ENCODE measurements around the gene STAT4.

STAT4 gene

DNA sequence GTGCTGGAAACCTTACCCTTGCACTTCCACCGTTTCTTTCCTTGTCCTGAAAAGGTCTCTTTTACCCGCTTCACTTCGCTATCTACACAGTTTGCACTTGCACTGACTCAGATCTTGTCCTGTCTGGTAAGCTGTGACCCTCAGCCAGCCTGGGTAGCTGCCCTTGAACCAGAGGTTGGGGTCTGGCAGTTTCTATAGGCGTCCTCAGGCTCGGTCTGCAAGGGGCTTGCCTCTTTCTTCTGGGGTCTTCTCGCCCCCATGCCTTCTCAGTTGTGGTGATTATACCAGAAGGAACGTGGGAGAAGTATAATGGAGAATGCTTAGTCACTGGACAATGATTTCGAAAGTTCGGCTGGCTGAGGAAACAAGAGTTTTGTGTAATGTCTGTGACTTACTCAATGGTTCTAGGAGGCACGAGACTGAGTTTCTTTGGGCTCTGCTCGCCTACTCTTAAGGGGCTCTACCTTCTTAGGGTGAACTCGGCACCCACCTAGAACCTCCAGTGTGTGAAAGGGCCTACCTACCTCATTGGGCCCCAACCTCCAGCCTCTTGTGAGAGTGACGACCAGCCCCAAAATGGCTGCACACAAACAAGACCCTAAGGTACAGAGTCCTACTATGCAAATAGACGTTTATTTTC lies 129.9 kb downstream of the STAT4 start:
- ChIA-PET POLR2A (ENCODE audit: low non-redundant PET) (no interaction called here), CTCF (no interaction called here)
- H3K27ac ChIP-seq, result peak overlapping the region; percentile 94
- TF ChIP-seq, protein P1, sequence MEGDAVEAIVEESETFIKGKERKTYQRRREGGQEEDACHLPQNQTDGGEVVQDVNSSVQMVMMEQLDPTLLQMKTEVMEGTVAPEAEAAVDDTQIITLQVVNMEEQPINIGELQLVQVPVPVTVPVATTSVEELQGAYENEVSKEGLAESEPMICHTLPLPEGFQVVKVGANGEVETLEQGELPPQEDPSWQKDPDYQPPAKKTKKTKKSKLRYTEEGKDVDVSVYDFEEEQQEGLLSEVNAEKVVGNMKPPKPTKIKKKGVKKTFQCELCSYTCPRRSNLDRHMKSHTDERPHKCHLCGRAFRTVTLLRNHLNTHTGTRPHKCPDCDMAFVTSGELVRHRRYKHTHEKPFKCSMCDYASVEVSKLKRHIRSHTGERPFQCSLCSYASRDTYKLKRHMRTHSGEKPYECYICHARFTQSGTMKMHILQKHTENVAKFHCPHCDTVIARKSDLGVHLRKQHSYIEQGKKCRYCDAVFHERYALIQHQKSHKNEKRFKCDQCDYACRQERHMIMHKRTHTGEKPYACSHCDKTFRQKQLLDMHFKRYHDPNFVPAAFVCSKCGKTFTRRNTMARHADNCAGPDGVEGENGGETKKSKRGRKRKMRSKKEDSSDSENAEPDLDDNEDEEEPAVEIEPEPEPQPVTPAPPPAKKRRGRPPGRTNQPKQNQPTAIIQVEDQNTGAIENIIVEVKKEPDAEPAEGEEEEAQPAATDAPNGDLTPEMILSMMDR (conservative IDR thresholded peaks at IDR 0.05; ENCODE audit: low read depth), result no peak
- DNase-seq (ENCODE audit: low spot score), result peak; percentile 75

DNA sequence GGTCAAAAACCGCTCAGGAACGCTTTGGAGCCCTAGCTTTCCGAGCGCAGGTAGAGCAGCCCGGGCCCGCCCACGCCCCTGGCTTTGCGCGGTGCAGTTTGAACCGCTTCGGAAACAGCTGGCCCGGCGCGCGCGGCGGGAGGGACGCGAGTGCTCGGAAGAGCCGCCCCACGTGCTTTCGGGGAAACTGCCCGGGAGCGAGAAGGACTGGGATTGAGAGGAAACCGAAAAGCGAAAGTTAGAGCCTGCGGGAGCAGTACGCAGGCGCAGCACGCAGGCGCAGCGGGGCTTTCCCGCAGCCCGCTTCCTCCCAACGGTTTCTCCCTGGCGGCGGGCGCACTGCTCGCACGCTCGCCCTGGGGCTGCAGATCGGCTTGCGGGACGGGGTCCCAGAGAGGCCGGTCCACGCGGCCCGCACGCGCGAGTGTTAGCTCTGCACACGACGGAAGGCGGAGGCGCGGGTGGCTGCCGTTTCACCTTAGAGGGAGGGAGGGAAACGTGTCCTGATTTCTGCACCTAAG lies 130.5 kb downstream of the STAT4 start:
- peak overlapping the region; percentile 94 for H3K27ac ChIP-seq
- POLR2A ChIA-PET (ENCODE audit: low non-redundant PET), result interaction anchor here (0.6 kb wide), 1 partner anchor 465 kb away, joined by 3 read pairs; no protein-coding TSS in a partner anchor
- peak; percentile 96 for DNase-seq (ENCODE audit: low spot score)
- TF ChIP-seq, protein P1 (conservative IDR thresholded peaks at IDR 0.05; ENCODE audit: low read depth), result no peak
- CTCF ChIA-PET, result interaction anchor here (0.6 kb wide), 1 partner anchor 276 kb away, joined by 3 read pairs; no protein-coding TSS in a partner anchor

DNA sequence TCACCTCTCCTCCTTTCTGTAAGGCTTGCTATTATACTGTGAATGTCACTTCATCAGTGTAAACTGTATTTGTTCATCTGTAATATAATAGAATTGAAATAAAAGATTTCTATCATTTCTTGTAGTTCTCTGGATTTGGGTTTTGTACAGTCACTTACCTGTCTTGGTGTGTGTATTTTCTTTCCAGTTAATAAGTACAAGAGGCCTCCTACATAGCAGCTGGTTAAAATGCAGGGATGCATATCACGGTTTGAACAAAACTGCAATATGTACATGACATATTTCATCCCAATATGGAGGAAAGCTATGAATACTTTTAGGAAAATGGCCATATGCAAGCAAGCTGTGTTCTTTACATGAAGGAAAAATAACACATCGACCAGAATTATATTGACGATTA lies 131.4 kb downstream of the STAT4 start:
- TF ChIP-seq, protein P1 (conservative IDR thresholded peaks at IDR 0.05; ENCODE audit: low read depth), result no peak
- no peak for DNase-seq (ENCODE audit: low spot score)
- ChIA-PET POLR2A (ENCODE audit: low non-redundant PET) (interaction anchor here (0.7 kb wide), 1 partner anchor 9 kb away, joined by 3 read pairs; no protein-coding TSS in a partner anchor), CTCF (no interaction called here)
- no peak overlapping the region for H3K27ac ChIP-seq

DNA sequence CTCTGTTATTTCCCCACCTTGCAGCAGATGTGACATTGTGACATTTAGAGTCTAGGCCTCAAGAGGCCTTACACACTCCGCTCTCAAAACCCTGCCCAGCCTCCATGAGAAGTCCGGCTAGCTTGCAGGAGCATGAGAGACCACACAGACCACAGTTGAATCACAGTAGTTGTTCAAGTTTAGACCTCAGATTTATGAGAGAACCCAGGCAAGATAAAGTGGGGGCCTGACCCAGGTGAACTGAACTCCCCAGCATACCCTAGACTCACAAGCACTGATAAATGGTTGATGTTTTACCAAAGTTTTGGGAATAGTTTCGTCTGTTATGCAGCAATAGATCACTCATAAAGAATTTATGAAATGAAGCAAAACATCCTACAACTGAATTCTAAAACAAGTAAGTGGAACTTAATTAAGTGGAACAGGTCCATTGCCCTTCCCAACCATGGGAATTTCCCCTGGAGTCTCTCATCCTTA lies 132.1 kb downstream of the STAT4 start:
- ChIA-PET CTCF (no interaction called here), POLR2A (ENCODE audit: low non-redundant PET) (interaction anchor here (0.7 kb wide), 1 partner anchor 8 kb away, joined by 3 read pairs; no protein-coding TSS in a partner anchor)
- no peak overlapping the region for H3K27ac ChIP-seq
- no peak for DNase-seq (ENCODE audit: low spot score)
- TF ChIP-seq, protein P1 (conservative IDR thresholded peaks at IDR 0.05; ENCODE audit: low read depth), result no peak

DNA sequence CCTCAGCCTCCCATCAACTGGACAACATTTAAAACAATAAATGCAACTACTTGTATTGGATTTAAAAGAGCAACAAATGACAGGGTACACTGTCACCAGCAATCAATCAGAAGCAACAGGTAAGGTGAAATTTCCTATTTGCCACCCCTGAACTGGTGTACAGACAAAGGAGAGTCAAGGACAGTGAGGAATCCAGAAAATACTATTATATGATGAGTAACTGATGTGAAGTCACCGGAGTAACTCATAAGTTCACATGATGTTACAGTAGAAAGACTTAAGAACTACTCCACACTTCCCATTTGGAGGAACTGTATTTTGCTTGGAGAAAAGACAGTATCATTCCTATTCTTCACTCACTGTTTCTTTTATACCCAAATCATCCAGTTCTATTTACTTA lies 132.7 kb downstream of the STAT4 start:
- H3K27ac ChIP-seq, result no peak overlapping the region
- TF ChIP-seq, protein P1 (conservative IDR thresholded peaks at IDR 0.05; ENCODE audit: low read depth), result no peak
- no peak for DNase-seq (ENCODE audit: low spot score)
- CTCF ChIA-PET, result no interaction called here
- POLR2A ChIA-PET (ENCODE audit: low non-redundant PET), result no interaction called here

DNA sequence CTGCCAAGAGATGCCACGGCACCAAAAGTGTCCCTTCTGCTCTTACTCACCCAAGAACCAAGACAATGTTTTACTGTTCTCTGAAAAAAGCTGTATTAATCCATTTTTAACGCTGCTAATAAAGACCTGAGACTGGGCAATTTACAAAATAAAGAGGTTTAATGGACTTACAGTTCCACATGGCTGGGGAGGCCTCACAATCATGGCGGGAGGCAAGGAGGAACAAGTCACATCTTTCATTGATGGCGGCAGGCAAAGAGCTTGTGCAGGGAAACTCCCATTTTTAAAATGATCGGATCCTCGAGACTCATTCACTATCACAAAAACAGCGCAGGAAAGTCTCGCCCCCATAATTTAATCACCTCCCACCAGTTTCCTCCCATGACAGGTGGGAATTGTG lies 135.0 kb downstream of the STAT4 start:
- POLR2A ChIA-PET (ENCODE audit: low non-redundant PET), result no interaction called here
- no peak for DNase-seq (ENCODE audit: low spot score)
- CTCF ChIA-PET, result no interaction called here
- H3K27ac ChIP-seq, result no peak overlapping the region
- TF ChIP-seq, protein P1 (conservative IDR thresholded peaks at IDR 0.05; ENCODE audit: low read depth), result no peak
